GM19035 (cell line): ENCODE data around the gene GLIS2.
A peak's percentile ranks its signal among the peaks of the same experiment; 100 is the strongest.

Experiments
- ATAC-seq: cut with Tn5 transposase; IDR thresholded peaks from one replicate; pipeline ENCODE4 v1.9.1; 2021; ENCODE audit not compliant: unreplicated experiment

GLIS2 gene

DNA sequence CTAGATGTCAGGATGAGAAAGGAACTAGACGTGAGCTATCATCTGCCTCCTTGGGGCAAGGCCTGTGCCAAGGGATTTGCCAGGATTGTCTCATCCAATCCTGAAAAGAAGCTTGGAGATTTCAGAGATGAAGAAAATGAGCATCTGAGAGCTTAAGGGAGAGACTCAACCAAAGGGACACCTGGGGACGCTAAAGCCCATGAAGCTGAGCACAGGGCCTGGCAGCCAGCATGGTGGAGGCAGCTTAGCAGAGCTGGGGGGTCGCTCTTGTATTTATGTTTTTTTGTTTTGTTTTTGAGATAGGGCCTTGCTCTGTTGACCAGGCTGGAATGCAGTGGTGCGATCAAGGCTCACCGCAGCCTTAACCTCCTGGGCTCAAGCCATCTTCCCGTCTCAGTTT lies 18.4 kb upstream of the GLIS2 start:
- ATAC-seq = no peak

DNA sequence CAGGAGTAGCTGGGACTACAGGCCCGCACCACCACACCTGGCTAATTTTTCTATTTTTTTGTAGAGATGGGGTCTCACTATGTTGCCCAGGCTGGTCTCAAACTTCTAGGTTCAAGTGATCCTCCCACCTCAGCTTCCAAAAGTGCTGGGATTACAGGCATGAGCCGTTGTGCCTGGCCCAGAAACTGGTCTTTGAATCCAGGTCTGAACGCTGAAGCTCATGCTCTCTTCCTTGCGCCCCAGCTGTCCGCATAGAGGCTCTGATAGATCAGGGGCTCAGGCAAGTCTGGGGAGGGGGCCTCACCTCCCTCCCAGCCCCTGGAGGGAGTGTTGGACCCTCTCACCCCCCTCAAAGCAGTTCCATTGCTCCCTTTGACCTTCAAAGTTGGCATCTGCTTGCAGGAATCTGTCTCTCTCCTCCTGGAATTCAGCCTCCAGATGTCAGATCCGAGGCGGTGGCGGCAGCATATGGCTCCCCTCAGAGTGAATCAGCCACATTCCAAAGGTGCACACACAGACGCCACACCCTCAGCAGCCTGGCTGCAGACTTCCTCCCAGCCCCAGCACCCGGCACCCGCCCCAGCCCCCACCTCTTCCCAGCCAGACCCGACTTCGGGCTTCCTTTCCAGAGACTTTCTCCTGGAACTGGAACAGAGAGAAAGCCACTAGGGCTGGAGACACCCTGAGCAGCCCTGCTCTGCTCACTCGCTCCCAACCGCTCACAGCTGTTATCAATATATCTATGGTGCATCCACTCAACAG lies 16.9 kb upstream of the GLIS2 start:
- no peak for ATAC-seq

DNA sequence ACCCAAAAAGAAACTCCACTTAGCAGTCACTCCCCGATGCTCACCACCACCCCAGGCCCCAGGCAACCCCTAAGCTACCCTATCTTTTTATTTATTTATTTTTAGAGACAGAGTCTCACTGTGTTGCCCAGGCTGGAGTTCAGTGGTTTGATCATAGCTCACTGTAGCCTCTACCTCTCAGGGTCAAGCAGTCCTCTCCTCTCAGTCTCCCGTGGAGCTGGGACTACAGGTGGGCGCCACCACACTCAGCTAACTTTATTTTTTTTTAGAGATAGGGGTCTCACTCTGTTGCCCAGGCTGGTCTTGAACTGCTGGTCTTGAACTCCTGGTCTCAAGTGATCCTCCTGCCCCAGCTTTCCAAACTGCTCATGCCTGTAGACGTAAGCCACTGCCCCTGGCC lies 14.7 kb upstream of the GLIS2 start:
- no peak for ATAC-seq

DNA sequence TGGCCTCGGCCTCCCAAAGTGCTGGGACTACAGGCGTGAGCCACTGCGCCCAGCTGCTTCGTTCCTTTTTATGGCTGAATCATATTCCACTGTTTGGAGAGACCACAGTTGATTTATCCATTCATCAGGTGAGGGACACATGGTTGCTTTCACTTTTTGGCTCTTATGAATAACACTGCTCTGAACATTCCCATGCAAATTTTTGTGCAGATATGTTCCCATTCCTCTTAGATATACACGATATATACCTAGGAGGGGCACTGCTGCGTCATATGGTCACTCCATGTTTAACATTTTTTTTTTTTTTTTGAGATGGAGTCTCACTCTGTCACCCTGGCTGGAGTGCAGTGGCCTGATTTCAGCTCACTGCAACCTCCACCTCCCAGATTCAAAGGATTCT lies 13.9 kb upstream of the GLIS2 start:
- ATAC-seq = no peak

DNA sequence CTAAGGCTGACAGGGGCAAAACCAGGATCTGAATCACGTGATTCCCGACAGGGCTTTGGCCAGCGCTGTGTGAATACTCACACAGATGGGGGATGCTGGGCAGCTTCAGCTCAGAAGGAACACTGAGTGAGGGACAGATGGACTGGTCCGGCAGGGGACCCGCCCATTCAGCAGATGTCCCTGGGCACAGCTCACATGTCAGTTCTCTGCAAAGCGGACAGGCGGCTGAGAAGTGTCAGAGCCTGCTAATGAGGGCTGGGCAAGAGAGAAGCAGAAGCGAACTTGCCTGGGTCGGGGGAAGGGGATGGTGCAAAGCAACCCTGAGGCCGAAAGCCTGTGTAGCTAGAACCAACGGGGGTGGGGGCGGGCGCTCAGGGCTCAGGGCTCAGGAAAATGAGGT lies 11.9 kb upstream of the GLIS2 start:
- no peak for ATAC-seq

DNA sequence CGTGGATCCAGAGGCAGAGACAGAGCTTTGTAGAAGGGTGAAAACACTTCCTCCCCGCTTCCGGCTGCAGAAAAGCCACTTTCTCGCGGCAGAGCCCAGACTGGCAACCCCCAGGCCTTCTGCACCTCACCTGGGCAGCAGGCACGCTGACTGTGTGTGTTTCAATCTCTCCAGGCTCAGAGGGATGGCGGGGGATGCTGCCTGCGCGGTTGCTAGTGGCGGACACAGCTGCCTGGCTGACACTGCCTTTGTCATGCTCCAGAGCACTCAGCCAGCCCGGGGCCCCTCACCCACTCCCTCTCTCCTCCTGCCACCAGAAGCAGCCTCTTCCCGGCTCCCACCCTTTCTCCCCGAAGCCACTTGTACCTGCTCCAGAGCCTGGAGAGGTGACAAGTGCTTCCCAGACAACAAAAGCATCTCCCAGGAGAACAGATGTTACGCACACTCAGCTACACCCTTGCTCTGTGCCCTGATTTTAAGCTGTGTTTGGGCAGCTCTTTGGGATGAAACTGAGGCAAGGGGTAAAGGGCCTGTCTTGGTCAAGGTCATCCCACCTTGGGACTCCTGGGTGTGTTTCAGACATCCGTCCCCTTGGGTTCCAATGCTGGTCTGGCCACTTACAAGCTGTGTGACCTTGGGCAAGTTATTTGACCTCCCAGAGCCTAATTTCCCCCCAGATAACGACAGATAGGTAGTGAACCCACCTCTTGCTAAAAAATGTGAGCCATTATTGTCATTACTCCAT lies 9.2 kb upstream of the GLIS2 start:
- ATAC-seq = no peak

DNA sequence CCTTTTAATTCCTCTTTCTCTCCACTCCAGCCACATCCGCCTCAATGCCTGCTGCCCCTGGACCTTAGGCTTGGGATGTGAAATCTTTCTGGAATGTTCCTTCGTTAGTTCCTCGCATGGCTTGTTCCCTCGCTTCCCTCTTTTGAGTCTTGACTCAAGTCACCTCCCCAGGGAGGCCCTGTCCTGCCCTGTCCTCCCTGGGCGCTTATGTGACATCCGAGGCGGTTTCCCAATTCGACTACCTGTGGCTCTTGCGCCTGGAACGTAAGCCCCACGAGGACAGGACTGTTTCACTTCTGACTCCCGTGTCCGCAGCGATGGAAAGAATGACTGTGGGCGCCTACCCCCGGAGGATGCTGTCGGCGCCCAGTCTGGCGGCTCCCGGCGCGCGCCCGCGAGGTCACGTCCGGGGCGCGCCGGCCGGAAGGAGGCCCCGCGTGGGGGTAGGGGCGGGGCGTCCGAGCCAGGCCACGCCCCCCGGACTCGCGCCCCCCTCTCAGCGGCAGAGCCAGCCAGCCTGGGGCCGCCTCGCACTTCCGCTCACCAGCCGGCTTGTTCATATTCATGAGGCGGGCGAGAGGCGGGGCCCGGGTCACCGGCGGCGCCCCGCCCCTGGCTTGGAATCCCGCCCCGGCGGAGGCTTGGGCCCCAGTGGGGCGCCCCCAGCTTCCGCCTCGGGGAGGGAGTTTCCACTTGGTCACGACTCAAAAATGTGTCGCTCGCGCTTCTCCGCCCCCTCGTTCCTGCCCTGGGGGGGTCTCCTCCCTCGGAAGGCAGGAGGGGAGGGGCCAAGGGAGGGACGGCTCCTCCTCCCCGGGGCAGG lies 8.4 kb upstream of the GLIS2 start:
- peak; percentile 89 for ATAC-seq

DNA sequence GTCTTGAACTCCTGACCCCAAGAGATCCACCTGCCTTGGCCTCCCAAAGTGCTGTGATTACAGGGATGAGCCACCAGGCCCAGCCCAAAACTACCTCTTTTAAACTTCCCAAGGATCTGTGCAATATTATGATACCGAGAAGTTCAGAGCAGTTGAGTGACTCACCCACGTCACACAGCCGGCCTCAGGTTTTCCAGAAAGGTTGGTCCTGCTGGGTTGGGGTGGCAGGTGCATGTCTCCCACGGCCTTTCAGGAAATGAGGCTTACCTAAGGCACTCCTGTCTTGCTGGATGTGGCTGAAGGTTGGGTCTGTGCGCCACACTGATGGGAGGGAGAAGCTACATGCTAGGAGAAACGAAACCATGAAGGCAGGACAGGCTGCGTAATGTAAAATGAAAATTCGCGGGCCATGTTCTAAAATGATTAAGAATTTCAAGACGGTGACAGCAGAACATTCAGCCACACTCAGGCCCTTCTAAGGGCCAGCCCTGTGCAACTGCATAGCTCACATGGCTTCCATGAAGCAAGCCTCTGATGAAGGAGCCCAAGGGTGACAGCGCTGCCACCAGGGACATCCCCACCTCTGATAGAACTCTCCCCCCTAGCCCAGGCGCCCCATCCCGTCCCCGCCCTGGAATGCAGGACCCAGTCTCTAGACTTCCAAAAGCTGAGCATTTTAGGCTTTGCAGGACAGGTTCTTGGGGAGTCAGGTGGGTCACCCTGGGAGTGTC lies 6.6 kb upstream of the GLIS2 start:
- ATAC-seq = no peak

DNA sequence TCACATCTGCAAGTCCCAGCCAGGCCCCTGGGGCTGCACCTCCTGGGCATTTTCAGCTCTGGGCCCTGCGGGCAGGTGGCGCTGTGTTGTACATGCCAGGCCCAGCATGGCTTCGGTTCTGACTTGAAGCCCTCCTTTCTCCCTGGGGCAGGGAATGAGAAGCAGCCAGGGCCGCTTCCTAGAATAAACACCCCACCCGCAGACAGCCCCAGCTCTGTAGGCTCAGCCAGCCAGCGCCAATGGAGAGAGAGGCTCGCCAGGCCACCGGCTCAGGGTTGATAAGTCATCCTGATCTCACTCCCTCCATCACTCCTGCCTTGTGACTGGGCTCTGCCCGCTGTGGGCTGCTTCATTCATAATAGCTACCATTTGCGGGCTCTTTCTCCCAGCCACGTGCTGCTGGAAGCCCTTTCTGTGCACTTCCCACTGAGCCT lies 6.0 kb upstream of the GLIS2 start:
- ATAC-seq = no peak

DNA sequence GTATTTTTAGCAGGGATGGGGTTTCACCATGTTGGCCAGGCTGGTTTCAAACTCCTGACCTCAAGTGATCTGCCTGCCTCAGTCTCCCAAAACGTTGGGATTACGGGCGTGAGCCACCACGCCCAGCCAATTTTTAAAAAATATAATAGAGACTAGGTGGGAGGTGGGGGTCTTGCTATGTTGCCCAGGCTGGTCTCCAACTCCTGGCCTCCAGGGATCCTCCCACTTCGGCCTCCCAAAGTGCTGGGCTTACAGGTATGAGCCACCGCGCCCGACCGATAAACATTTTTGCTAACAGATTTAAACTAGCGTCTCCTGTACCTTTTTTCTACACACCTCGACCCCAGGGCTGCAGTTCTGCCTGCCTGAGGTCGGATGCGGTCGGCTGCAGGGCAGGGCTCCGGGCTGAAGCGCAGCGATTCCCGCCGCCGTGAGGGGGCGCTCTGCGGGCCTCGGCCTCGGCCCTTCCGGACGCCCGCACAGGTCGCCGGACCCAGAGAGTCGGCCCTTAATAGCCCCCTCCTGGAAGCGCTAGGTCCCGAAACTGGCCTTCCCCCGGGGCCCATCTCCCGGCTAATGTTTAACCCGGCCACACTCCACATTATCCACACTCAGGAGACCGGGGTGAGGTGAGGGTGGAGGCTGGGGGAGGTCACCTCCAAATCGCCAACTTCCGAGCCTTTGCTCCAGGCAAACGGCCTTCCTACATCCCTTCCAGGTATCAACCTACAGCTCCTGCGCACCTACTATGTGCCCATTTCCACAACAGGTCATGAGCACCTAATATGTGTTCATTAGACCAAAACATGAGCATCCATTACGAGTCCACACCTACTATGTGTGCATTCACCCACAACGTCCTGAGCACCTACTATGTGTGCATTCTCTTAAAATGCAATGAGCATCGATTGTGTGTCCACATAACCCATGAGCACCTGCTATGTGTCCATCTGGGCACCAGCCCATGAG lies 2.0 kb upstream of the GLIS2 start:
- ATAC-seq = no peak

DNA sequence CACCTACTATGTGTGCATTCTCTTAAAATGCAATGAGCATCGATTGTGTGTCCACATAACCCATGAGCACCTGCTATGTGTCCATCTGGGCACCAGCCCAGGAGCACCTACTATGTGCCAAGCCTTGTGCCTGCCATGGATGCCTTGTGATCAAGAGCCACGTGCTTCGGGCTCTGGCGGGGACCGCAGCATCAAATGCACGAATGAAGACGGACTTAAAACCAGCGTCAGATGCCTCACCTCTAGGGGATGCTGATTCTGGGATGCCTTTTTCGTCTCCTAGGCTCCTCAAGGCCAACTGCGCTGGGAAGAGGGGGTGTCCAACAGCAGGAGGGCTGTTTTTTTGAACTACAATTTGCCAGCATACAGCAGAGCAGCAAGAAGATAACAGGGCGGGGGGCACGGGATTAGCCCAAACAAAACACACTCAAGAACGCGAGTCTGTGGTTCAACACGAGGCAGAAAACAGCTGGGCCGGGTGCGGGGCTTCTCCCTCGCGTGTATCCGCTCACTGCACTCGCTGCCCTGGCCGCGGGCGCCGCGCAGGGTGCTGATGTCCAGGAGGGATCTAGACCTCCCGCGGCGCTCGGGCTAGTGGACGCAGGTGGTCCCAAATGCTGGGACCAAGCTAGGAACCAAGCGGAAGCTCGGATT lies 1.2 kb upstream of the GLIS2 start:
- no peak for ATAC-seq

DNA sequence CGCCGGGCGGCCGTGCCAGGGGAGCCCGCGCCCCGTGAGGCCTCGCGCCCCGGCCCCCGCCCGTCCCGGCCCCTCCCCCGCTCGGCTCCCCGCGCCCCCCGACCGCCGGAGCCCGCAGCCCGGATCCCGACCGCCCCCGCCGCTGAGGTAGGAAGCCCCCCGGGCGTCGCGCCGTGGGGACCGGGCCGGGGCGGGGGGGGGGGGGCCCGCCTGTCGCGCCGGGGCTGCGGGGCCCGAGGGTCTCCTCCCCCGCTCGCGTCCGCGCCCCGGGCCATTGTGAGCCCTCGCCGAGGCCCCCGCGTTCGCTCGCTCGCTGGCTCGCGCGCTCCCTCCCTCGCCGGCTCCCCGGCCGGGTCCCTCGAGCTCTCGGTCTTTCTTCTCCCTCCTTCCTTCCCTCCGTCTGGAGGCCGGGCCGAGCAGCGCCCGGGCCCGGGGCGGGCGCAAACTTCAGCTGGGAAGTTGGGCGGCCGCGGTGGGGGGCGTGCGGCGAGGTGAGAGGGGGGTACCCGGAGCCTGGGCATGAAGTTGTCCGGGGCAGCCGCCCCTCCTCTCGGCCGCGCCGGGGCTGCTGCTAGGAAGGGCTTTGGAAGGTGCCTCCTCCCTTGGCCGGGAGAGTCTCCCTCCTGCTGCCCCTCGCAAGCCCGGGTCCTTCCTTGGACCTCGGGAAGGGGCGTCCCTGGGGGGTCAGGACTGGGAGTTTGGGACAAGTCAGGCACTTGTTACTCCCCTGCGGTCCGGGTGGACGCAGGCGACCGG lies 419 bp downstream of the GLIS2 start:
- no peak for ATAC-seq

DNA sequence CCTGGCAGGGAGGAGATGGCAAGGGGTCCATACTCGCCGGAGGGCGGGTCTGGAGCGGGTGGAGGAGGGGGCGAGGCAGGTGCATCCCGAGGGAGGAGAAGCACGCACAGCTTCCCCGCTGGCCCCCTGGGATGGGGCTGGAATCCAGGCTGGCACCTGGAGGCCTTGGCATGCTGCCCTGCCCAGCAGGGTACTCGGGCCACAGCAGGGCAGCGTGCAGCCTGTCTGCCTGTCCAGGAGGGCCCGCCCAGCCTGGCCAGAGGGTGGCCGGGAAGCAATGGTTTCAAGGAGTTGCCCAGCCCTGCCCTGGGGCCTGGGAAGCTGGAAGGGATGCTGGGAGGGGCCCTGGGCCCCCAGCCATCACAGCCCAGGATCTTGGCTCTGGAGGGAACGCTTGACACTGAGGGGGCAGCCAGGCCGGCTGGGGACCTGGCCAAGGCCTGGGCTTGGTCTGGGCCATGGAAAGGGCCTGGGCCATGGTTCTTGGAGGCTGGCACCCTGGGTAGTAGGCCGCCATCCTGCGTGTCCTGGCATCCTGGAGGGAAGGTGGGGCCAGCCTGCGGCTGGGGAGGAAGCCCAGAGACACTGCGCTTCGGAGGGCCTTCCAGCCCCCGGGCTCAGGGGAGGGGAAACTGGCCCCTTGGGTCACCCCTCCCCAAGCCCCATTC lies 1.1 kb downstream of the GLIS2 start:
- no peak for ATAC-seq

DNA sequence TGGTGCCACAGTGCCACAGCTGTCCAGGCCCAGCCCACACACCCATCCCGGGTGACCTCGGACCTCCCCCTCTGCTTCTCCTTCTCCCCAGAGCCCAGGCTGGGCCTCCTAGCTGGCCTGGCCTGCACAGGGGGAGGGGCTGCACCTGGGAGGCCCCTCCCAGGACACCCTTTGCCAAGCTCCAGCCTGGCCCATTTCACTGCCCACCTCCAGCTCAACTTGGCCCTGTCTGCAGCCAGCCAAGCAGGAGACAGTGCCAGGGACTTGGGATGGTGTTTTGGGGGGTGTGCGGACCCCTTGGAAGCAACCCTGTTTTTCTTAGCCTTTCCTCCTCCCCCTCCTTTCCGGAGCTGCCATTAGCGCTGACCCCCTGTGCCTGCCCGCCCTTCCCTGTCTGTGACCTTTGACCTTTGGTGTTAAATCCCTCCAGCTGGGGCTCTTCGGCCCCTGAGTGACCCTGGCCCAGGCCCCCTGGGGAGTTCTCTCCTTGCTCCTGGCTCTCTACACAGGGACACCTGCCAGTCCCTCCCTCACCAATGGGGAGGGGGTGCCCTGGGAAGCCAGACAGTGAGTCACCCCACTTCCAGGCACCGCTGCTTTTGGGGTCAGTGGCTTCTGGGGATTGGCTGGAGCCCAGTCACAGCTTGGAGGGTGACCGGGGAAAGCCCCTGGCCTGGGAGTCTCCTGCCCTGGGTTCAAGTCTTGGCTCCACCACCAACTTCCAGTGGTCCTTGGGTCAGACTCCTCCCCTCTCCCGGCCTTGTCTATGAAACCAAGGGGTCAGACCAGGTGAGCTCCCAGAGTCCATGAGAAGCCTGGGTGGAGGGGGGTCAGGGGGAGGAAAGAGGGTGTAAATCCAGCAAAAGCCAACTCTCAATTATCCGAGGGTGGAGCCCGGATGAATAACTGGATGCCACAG lies 1.9 kb downstream of the GLIS2 start:
- no peak for ATAC-seq

DNA sequence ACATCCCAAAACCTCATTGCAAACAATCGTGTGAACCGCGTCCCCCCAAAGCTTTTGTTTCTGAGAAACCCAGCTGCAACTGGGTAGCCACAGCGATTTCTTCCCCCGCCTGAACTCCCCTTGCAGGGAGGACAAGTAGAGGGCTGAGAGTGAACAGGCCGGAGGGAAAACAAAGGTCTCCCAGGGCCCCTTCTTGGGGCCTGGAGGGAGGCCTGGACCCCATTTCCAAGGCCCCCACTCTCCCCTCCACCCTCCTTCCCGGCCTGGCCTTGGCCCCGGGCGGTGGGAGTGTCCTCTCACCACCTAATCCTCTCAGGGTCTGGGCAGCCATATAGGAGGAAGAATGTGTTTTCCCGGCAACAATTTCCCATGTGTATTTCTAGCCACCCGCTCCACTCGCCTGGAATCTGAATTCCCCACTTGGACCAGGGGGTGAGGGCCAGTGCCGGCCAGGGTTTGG lies 2.6 kb downstream of the GLIS2 start:
- no peak for ATAC-seq

DNA sequence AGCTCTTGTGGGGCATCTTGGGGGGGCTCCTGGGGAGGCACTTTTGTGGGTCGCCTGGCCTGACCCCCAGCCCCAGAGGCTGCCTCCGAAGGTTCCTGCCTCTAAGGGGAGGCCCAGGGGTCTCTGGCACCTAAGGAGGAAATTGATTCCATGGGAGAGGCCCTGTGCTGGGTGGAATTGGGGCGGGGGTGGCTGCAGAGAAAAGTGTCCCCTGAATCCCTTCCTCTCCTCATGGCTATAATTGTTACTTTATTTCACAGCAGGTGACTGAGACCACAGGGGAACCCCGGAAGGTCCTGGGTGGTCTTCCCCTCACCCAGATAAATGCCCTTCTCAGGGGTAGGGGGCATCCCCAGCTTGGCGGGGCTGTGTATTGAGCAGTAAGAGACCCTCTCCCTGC lies 3.1 kb downstream of the GLIS2 start:
- ATAC-seq = no peak
